Gastroesophageal sphincter (tissue), 3 donors: ENCODE measurements around the gene DCLK2.

Source experiments
- POLR2A ChIP-seq, 2 donors: fragments of 450-650 bp; IDR thresholded peaks; one replicate each; pipeline ENCODE4 v1.6.1; 2017; ENCODE audit warnings: antibody characterized with exemption in 2 of 2, mild to moderate bottlenecking in 2 of 2, moderate library complexity in 1 of 2
- POLR2AphosphoS5 ChIP-seq: sonication (generic); formaldehyde crosslinking; IDR thresholded peaks from one replicate; pipeline ENCODE4 v1.6.1; 2017; ENCODE audit warnings: antibody characterized with exemption
- TF ChIP-seq, protein P1 (sequence below), 4 experiments: fragments of 200-600 bp in 2 of 4; fragments of 450-650 bp in 2 of 4; sonication (generic) in 1 of 4; IDR thresholded peaks; one replicate each; pipeline ENCODE4 v1.5.1; 2017 to 2019; ENCODE audit warnings: antibody characterized with exemption in 4 of 4, mild to moderate bottlenecking in 2 of 4, moderate library complexity in 2 of 4

DNA sequence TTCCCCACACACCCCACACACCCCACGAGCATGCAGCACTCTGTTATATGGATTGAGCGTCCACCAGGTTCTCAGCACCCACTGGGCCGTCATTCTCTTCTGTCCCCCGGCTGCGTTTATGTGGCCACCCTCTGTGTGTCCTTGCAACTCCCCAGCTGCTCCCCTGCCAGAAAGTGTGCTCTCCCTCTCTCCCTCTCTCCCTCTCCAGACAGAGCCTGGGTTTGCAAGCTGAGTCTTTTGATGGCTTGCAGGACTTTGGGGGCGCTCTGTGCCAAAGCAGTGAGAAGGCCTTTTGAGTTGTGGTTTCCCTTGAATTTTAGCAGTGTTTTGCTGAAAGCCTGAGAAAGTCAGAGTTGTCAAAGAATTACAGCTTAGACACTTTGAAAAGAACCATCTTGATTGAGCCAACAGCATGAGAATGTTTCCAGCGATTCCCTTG is 173.5 kb downstream of the DCLK2 start:
- TF ChIP-seq, protein P1, sequence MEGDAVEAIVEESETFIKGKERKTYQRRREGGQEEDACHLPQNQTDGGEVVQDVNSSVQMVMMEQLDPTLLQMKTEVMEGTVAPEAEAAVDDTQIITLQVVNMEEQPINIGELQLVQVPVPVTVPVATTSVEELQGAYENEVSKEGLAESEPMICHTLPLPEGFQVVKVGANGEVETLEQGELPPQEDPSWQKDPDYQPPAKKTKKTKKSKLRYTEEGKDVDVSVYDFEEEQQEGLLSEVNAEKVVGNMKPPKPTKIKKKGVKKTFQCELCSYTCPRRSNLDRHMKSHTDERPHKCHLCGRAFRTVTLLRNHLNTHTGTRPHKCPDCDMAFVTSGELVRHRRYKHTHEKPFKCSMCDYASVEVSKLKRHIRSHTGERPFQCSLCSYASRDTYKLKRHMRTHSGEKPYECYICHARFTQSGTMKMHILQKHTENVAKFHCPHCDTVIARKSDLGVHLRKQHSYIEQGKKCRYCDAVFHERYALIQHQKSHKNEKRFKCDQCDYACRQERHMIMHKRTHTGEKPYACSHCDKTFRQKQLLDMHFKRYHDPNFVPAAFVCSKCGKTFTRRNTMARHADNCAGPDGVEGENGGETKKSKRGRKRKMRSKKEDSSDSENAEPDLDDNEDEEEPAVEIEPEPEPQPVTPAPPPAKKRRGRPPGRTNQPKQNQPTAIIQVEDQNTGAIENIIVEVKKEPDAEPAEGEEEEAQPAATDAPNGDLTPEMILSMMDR (IDR thresholded peaks at IDR 0.05), result no peak
- no peak for TF ChIP-seq POLR2A (IDR thresholded peaks at IDR 0.05)
- no peak for TF ChIP-seq POLR2AphosphoS5
